Activated CD4-positive, alpha-beta T cell treated with anti-CD3 and anti-CD28 coated beads, Interleukin-2, amount 50 U/mL, for 24 hours (primary cell): ENCODE results near the gene TRPM2.

Experiments used
- DNase-seq, 2 donors: peaks; one replicate each; pipeline ENCODE4 v3.0.0-alpha.2; 2020; ENCODE audit warnings: low read depth in 1 of 2, low spot score in 1 of 2

TRPM2 gene

DNA sequence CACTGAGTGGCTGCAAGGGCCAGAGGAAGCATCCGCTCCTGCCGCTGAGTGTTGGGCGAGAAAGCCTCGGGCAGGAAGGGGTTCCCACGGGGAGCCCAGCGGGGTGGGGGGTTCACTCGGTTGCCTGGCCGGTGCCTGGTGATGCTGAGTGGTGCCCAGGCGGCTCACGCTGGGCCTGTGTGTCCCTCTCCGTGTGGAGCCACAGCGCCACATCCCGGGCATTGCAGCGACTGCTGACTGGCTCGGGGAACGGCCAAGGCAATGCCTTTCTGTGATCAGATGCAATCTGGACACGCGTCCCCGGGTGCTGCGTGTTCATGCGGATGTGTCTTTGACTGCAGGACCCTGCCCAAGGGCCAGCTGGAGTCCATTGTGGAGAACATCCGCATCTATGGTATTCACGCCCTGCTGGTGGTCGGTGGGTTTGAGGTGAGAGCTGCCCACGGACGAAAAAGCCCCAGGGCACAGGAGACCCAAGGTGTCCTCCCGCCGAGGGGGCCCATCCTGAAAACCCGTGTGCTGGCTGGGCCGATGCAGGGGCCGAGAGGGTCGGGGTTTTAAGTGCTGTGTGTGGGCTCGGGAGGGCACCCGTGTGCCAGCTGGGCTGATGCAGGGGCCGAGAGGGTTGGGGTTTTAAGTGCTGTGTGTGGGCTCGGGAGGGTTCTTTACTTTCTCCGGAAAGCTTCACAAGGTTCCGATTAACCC lies 30.6 kb upstream of the TRPM2 start:
- no peak for DNase-seq

GRCh38 chr21:44323591-44323990 lies 29.8 kb upstream of the TRPM2 start:
- DNase-seq: no peak

- no peak for DNase-seq
Observed at GRCh38 chr21:44324106-44324853, 29.1 kb upstream of the TRPM2 start.

DNA sequence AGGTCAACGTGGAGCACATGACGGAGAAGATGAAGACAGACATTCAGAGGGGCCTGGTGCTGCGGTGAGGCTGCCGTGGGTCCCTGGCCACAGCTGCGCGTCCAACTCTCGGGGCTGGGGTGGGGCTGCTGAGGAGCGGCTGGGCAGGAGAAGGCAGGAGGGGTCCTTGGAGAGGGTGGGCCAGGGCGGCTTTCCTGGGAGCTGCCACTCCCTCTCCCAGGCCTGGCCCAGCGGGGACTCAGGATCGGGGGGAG lies 28.6 kb upstream of the TRPM2 start:
- no peak for DNase-seq

- no peak for DNase-seq
Observed at GRCh38 chr21:44325386-44326271, 27.8 kb upstream of the TRPM2 start.

DNA sequence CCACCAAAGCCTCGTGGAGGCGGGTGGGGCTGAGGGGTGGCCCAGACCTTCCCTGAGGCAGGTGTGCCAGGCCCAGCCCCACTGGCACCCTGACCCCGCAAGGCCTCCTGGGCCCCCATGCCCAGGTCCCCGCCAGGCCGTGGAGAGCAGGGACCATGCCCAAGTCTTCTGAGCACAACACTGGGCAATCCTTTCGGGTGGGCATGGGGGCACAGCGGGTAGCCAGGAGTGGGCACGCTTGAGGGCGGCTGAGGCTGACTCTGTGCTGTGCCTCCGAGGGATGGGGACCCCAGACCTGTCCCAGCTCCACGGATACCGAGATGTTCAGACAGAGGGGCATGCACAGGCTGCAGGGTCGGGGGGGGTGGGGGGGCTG lies 27.2 kb upstream of the TRPM2 start:
- DNase-seq: no peak

- DNase-seq: no peak
Observed at GRCh38 chr21:44326716-44327602, 26.5 kb upstream of the TRPM2 start.

GRCh38 chr21:44327603-44327974 lies 25.8 kb upstream of the TRPM2 start:
- DNase-seq: no peak

DNA sequence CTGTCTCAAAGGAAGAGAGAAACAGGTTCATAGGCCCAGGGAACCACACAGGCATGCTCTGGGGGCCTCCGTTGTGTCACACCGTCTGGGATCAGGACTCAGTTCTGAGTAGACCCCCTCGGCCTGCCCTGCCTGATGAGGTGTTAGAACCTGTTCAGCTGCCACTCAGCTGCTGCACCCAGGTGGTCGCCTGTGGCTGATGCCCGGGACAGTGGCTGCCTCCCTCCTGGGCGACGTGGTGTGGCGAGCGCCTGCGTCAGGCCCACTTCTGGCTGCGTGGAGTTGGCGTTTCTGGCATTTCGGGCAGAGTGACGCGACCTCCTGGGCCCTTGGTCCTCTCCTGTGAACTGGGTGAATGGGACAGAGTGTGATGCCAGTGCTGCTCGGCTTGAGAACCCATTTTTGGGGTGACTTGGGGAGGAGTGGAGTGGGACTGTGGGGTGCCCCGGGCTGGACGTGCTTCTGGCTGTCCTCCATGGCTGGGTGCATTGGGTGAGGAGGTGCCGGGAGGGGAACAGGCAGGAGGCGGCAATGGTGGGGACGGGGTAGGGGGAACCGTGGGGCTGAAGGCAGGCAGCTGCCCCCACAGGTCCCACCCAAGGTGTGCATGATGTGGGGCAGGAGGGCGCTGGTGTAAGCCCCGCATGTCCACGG lies 25.1 kb upstream of the TRPM2 start:
- DNase-seq: no peak

- no peak for DNase-seq
Observed at GRCh38 chr21:44329086-44329889, 24.1 kb upstream of the TRPM2 start.

DNA sequence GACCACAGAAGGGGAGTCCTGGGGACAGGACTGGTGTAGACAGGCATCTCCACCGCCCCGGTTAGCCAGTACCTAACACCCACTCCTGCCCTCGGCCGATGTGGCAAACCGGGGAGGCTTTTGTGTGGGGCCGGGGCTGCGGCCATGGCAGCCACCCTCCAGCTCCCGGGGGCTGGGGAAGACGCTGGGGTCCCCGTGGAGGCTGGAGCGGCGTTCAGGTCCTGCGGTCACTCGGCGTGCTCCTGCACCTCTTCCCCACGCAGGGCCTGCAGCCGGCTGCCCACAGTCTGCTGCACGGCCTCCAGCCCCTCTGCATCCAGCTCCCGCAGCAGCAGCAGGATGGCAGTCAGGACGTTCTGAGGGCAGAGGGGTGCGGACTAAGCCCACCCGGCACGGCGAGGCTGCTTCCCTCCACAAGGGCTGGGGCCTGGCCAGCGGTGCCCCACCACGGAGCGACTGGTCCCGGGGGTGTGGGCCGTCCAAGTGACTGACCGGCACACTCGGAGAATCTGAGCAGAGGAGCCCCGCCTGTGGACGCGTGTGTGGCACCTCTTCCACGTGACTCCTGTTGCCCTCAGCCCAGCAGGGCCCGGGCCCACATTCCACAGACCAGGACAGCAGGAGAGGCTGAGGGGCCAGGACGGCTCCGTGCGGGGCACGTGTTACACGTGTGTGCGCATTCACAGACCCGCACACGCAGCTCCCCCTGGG lies 23.3 kb upstream of the TRPM2 start:
- DNase-seq: no peak

GRCh38 chr21:44330698-44331097 lies 22.7 kb upstream of the TRPM2 start:
- no peak for DNase-seq

DNA sequence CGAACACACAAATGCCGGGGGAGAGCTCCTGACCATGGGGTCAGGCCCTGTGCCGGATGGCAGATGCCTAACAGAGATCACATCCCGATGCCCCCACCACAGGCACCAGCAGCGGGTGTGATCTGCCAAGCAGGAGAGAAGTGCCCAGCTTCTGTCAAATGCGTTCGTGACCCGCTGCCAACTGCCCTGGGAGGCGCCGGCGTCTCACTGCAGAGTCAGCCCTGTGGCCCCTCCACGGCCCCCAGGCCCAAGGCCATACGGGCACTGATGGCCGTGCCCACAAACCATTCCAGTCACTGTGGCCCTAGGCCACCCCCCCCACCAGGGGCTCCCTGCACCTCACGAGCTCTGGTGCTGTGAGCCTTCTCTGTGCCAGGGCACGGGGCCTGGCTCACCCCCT lies 22.2 kb upstream of the TRPM2 start:
- DNase-seq: no peak

GRCh38 chr21:44331650-44332307 lies 21.6 kb upstream of the TRPM2 start:
- DNase-seq: no peak

DNA sequence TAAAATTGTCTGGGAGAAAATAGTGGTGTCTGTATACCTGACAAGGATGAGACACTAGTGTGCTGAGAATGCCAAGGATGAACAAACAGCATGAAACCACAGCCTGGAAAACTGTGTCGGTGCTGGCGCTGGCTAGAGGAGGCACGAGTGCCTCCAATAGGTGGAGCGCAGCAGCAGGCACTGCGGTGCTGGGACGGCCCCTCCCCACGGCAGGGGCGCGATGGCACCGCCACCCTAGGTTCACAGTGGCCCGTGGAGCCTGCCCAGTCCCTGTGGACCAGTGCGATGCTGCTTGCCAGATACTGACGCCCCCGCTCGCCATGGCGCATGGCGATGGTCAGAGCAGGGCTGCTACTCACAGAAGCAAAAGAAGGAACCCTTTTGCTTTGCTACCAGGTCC lies 21.0 kb upstream of the TRPM2 start:
- no peak for DNase-seq

- DNase-seq: no peak
Observed at GRCh38 chr21:44332965-44333364, 20.5 kb upstream of the TRPM2 start.

GRCh38 chr21:44333509-44334328 lies 19.7 kb upstream of the TRPM2 start:
- DNase-seq: no peak
